HepG2 (cell line): ENCODE data around the gene SAMD4B. TPM values are rescaled to one million over a fixed set of nuclear protein-coding genes. Genes with fewer than 3 reads are reported as not detected.

Experiments
- ATAC-seq: fragments of 200-7000 bp; cut with Tn5 transposase; 3 replicates; pipeline ENCODE4 v1.9.1; 2020; ENCODE audit warnings: mild to moderate bottlenecking, moderate library complexity
- BruUV-seq: library from RNA; stranded (reverse); fragments of 400-500 nt; replicated peaks from 2 replicates; lab custom pipeline; 2021; lab: Mats Ljungman, UMichigan
- CTCF ChIA-PET: fragments of 300-600 bp; formaldehyde crosslinking; extraction: SDS; loops from one replicate; lab custom pipeline; 2021; ENCODE audit warnings: low total read pairs, inconsistent platforms, low intra/inter-chr PET ratio; lab: Yijun Ruan, JAX
- POLR2A ChIA-PET: fragments of 350-600 bp; sonication (Branson Sonifier 250); formaldehyde crosslinking; loops from one replicate; lab custom pipeline; 2020; ENCODE audit warnings: antibody characterized with exemption, inconsistent platforms; lab: Yijun Ruan, JAX
- DNase-seq: peaks from one replicate; pipeline ENCODE4 v3.0.0-alpha.2; 2015; ENCODE audit warnings: low spot score
- FAIRE-seq: peaks from 3 replicates; lab custom pipeline; 2011; peaks lifted over from hg19 to GRCh38; lab: Jason Lieb, UNC
- H2AFZ ChIP-seq: one replicate; pipeline ENCODE4 v1.6.1; 2011; ENCODE audit warnings: low read length, inconsistent platforms
- H3K27ac ChIP-seq: fragments of 300-600 bp; 3 replicates; pipeline ENCODE4 v1.8.0; 2011; ENCODE audit warnings: mixed run types, mild to moderate bottlenecking, mixed read lengths, low read length, inconsistent platforms; ENCODE audit not compliant: insufficient read depth; ENCODE audit errors: extremely low read length
- H3K27me3 ChIP-seq, 2 experiments: fragments of 200-600 bp in 1 of 2; 2 replicates in 1 of 2; 3 replicates in 1 of 2; pipeline versions ENCODE4 v1.6.0 to v1.8.0; 2011; ENCODE audit warnings: low read length in 2 of 2, mild to moderate bottlenecking in 2 of 2, moderate library complexity in 2 of 2, inconsistent platforms in 1 of 2; ENCODE audit not compliant: insufficient read depth in 2 of 2, control insufficient read depth in 1 of 2
- H3K36me3 ChIP-seq, 2 experiments: fragments of 200-600 bp in 1 of 2; replicated peaks in 1 of 2; 2 replicates in 1 of 2; 3 replicates in 1 of 2; pipeline versions ENCODE4 v1.5.1 to v1.8.0; 2011; ENCODE audit warnings: low read length in 2 of 2, inconsistent platforms in 1 of 2; ENCODE audit not compliant: insufficient read depth in 2 of 2, control insufficient read depth in 1 of 2
- H3K4me1 ChIP-seq: 2 replicates; pipeline ENCODE4 v1.5.1; 2012; ENCODE audit warnings: low read length, inconsistent platforms; ENCODE audit not compliant: insufficient read depth
- H3K4me2 ChIP-seq: 2 replicates; pipeline ENCODE4 v1.6.0; 2011; ENCODE audit warnings: low read depth, low read length, inconsistent platforms
- H3K4me3 ChIP-seq, 3 experiments: fragments of 200-600 bp in 1 of 3; sonication (generic), shearing (Covaris generic) in 1 of 3; replicated peaks in 1 of 3; 2 replicates each; pipeline ENCODE4 v1.5.1; 2011 to 2016; ENCODE audit warnings: low read length in 3 of 3, inconsistent platforms in 2 of 3, low read depth in 2 of 3, mild to moderate bottlenecking in 2 of 3, control low read depth in 1 of 3, mixed read lengths in 1 of 3; ENCODE audit not compliant: insufficient read depth in 1 of 3
- H3K79me2 ChIP-seq: one replicate; pipeline ENCODE4 v1.6.1; 2011; ENCODE audit warnings: low read length, inconsistent platforms; ENCODE audit not compliant: insufficient read depth
- H3K9ac ChIP-seq: 2 replicates; pipeline ENCODE4 v1.6.0; 2011; ENCODE audit warnings: mild to moderate bottlenecking, low read depth, low read length, inconsistent platforms; ENCODE audit not compliant: insufficient read depth
- H3K9me3 ChIP-seq: 2 replicates; pipeline ENCODE4 v1.5.1; 2012; ENCODE audit warnings: mild to moderate bottlenecking, low read length
- H4K20me1 ChIP-seq: 2 replicates; pipeline ENCODE4 v1.6.0; 2011; ENCODE audit warnings: inconsistent platforms, mild to moderate bottlenecking, low read length, moderate library complexity; ENCODE audit not compliant: insufficient read depth
- DMAP1 ChIP-seq: IDR thresholded peaks from 2 replicates; pipeline ENCODE4 v1.6.1; 2016
- HMGXB4 ChIP-seq, 2 experiments: sonication (generic) in 1 of 2; formaldehyde crosslinking in 1 of 2; IDR thresholded peaks; 2 replicates each; pipeline versions ENCODE4 v1.4.0 to v1.6.1; 2018 to 2020; ENCODE audit warnings: missing genetic modification reagents in 2 of 2, borderline replicate concordance in 1 of 2, low read depth in 1 of 2, mild to moderate bottlenecking in 1 of 2, missing biosample characterization in 1 of 2
- RBM39 ChIP-seq: fragments of 200-400 bp; formaldehyde crosslinking; IDR thresholded peaks from one replicate; pipeline ENCODE4 v1.6.1; 2018; ENCODE audit warnings: antibody characterized with exemption, mild to moderate bottlenecking, low read depth, low read length; ENCODE audit not compliant: poor library complexity, severe bottlenecking
- ZNF20 ChIP-seq: sonication (generic); formaldehyde crosslinking; IDR thresholded peaks from 2 replicates; pipeline ENCODE4 v1.4.0; 2020; ENCODE audit warnings: mild to moderate bottlenecking, moderate library complexity, missing genetic modification reagents
- ZNF746 ChIP-seq: sonication (generic); formaldehyde crosslinking; IDR thresholded peaks from 2 replicates; pipeline ENCODE4 v1.8.0; 2022; ENCODE audit warnings: mild to moderate bottlenecking, missing genetic modification reagents
- ZNF784 ChIP-seq: sonication (generic); formaldehyde crosslinking; IDR thresholded peaks from 2 replicates; pipeline ENCODE4 v1.5.1; 2020; ENCODE audit warnings: missing genetic modification reagents, mild to moderate bottlenecking, borderline replicate concordance
- ZNF883 ChIP-seq: sonication (generic); formaldehyde crosslinking; IDR thresholded peaks from 2 replicates; pipeline ENCODE4 v1.5.1; 2020; ENCODE audit warnings: mild to moderate bottlenecking, missing genetic modification reagents; ENCODE audit errors: not compliant biosample characterization
- WGBS: methylation state at CpG from one replicate; pipeline ENCODE4 v1.1.6; 2017; ENCODE audit warnings: low lambda C conversion rate; 5-methylcytosine and 5-hydroxymethylcytosine counted together
- in situ Hi-C: cut with HindIII; loops from 2 replicates; pipeline ENCODE4 v1.10.0; 2017; ENCODE audit warnings: low pct_unique_long_range_greater_than_20kb; ENCODE audit not compliant: extremely low pct_ligation_motif_present
- intact Hi-C: fragments of 100-400 bp; cut with micrococcal nuclease; formaldehyde crosslinking; loops from one replicate; pipeline ENCODE4 v1.10.0; 2022; ENCODE audit not compliant: unreplicated experiment
- polyA plus RNA-seq, 8 experiments: library from polyadenylated mRNA; depleted of rRNA in 3 of 8; stranded (reverse) in 7 of 8; unstranded in 1 of 8; fragments of >200 nt; fragmentation: Illumina TruSeq in 4 of 8; extraction: Trizol in 4 of 8; gene quantifications; 2 replicates each; pipeline versions ENCODE4 v1.2.1 to v1.2.3, GENCODE V29; 2011 to 2016; ENCODE audit warnings: low read depth in 4 of 8, missing spikeins in 1 of 8, mixed read lengths in 1 of 8; ENCODE audit not compliant: insufficient read depth in 1 of 8
- total RNA-seq, 5 experiments: library from RNA; depleted of rRNA; stranded (reverse); fragments of >200 nt; fragmentation: Illumina TruSeq; extraction: Trizol; gene quantifications; 2 replicates each; pipeline ENCODE4 v1.2.3, GENCODE V29; 2016; ENCODE audit warnings: low read depth in 1 of 5
- TF ChIP-seq, protein P1 (sequence below): sonication (generic); formaldehyde crosslinking; IDR thresholded peaks from 2 replicates; pipeline ENCODE4 v1.5.1; 2020; ENCODE audit warnings: missing genetic modification reagents, mild to moderate bottlenecking, borderline replicate concordance
- TF ChIP-seq, protein P2 (sequence below): sonication (generic); formaldehyde crosslinking; IDR thresholded peaks from 2 replicates; pipeline ENCODE4 v1.8.0; 2022; ENCODE audit warnings: missing genetic modification reagents, mild to moderate bottlenecking, inconsistent platforms, borderline replicate concordance

SAMD4B gene
- total and polyA plus RNA-seq, 2 of the 13 experiments (the other 11 are each of a cell fraction or from before 2014, with no cell fraction given) = 26.0 to 31.8 TPM

DNA sequence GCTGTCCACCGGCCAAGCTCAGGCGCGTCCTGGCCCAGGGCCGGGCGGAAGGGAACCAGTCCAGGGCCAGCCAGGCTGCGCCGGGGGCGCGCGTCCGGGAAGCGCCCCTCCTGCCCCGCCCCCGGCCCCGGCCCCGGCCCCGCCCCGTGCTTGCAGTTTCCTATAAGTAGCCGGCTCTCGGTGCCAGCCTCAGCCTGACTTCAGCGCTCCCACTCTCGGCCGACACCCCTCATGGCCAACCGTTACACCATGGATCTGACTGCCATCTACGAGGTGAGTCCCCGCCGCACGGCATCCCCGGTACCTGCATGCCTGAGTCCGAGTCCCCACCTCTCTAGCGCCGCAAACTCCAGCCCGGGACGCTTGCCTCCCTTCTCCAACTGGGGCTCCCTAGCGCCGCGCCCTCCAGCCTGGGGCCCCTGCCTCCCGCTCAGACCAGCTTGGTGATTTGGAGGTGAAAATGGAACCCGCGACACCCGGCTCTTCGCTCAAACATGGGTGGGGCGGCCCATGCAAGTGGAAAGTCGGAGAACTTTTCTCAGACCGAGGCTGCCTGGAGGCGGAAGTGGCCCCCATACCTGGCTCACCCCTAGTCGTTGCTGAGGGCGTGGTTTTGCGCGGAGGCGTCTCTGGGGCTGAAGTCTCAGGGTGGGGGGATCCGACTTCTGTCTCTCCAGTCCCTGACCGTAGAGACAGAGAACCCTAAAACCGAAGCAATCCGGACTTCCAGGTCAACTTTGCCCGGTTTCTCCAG is 64.6 kb downstream of the SAMD4B start, which contains the start of gene ZFP36 (continued):
- TF ChIP-seq DMAP1 (CRISPR knock-in tag) (0 out of 2 replicates have a peak, but pooled peaks have one; percentile 37), ZNF746 (CRISPR knock-in tag) (peak; percentile 45)
- TF ChIP-seq, protein P1, sequence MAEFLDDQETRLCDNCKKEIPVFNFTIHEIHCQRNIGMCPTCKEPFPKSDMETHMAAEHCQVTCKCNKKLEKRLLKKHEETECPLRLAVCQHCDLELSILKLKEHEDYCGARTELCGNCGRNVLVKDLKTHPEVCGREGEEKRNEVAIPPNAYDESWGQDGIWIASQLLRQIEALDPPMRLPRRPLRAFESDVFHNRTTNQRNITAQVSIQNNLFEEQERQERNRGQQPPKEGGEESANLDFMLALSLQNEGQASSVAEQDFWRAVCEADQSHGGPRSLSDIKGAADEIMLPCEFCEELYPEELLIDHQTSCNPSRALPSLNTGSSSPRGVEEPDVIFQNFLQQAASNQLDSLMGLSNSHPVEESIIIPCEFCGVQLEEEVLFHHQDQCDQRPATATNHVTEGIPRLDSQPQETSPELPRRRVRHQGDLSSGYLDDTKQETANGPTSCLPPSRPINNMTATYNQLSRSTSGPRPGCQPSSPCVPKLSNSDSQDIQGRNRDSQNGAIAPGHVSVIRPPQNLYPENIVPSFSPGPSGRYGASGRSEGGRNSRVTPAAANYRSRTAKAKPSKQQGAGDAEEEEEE (CRISPR knock-in tag) = peak; percentile 90; the same call in 1 of the 2 replicates

- ChIA-PET CTCF (no interaction called here), POLR2A (interaction anchor here (2.1 to 5.8 kb wide), 4 partner anchors 9 to 29 kb away, joined by 8 to 117 read pairs (median 29); partner anchors contain the start of genes MED29, PAF1 and RPS16)
- FAIRE-seq = no peak
- no peaks in the 10 kb centered on the region for H3K9me3 ChIP-seq
- in situ Hi-C loops = no loop called here
- peak overlapping the region; percentile 92 for H3K9ac ChIP-seq
- H3K36me3 ChIP-seq = peaks cover 0 to 3% of the 10 kb centered on the region in 2 experiments; a peak in 1 of 5 replicates
- no peaks in the 10 kb centered on the region; a peak in 1 of 5 replicates for H3K27me3 ChIP-seq
- H2AFZ ChIP-seq = no peak overlapping the region
- peaks cover 32% of the 10 kb centered on the region for H3K79me2 ChIP-seq
- BruUV-seq = no TSS peak
- intact Hi-C loops = no loop called here
- H4K20me1 ChIP-seq = peaks cover 20% of the 10 kb centered on the region; the same call in 1 of the 2 replicates
- peak overlapping the region; percentile 87 for H3K4me2 ChIP-seq
- H3K27ac ChIP-seq = peak overlapping the region; percentile 86
- no peak for DNase-seq
- H3K4me1 ChIP-seq = peaks cover 51% of the 10 kb centered on the region
- H3K4me3 ChIP-seq = peak overlapping the region; percentile 97 to 98 (median 97)
- no peak for ATAC-seq
- 2% methylated on average over 10 of the region's 14 CpGs for WGBS
- TF ChIP-seq, protein P2, sequence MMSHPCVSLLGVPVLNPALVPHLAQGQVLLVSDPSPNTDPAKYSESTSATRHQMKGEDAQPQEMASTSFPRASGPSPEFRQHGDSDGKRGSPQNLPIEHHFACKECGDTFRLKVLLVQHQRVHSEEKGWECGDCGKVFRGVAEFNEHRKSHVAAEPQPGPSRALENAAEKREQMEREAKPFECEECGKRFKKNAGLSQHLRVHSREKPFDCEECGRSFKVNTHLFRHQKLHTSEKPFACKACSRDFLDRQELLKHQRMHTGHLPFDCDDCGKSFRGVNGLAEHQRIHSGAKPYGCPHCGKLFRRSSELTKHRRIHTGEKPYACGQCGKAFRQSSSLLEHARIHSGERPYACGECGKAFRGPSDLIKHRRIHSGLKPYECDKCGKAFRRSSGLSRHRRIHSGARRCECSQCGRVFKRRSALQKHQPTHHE = 0 out of 2 replicates have a peak, but pooled peaks have one; percentile 4
- TF ChIP-seq ZNF883 (CRISPR knock-in tag) = no peak
- TF ChIP-seq ZNF20 (CRISPR knock-in tag) = 0 out of 2 replicates have a peak, but pooled peaks have one; percentile 38
- TF ChIP-seq RBM39 = peak; percentile 54
- TF ChIP-seq ZNF784 (CRISPR knock-in tag) = 0 out of 2 replicates have a peak, but pooled peaks have one; percentile 11
- peak in 1 of 2 experiments; percentile 27; a peak in 1 of 4 replicates for TF ChIP-seq HMGXB4 (CRISPR knock-in tag; IDR thresholded peaks at IDR 0.05; ENCODE audit: borderline replicate concordance in 1 of 2, low read depth in 1 of 2)
Observed at GRCh38 chr19:39407410-39407659, 65.1 kb downstream of the SAMD4B start.
